Peyer's patch (tissue), 4 donors: ENCODE measurements around the gene GALNT1. TPM values are rescaled to one million over a fixed set of nuclear protein-coding genes. Genes with fewer than 3 reads are reported as not detected.
"Not testable (repeated sequence)": the region's sequence is repeated elsewhere in the genome, so short reads cannot be mapped to it uniquely, and the experiment has no call there.

Experiments used
- DNase-seq, 3 donors: peaks; one replicate each; pipeline ENCODE4 v3.0.0-alpha.2; 2017 to 2019
- H3K27ac ChIP-seq, 4 donors: fragments of 200-600 bp; sonication (generic); one replicate each; pipeline ENCODE4 v1.5.1; 2016 to 2019
- H3K27me3 ChIP-seq, 2 donors: fragments of 200-600 bp; sonication (generic); one replicate each; pipeline ENCODE4 v1.5.1; 2019
- H3K36me3 ChIP-seq, 3 donors: fragments of 200-600 bp; sonication (generic); one replicate each; pipeline ENCODE4 v1.5.1; 2016 to 2019
- H3K4me1 ChIP-seq, 4 donors: fragments of 200-600 bp; sonication (generic); one replicate each; pipeline ENCODE4 v1.5.1; 2016 to 2019
- H3K4me3 ChIP-seq, 4 donors: fragments of 200-600 bp; sonication (generic); 1 replicate in 3 of 4; 2 replicates in 1 of 4; pipeline ENCODE4 v1.5.1; 2016 to 2019; ENCODE audit warnings: mild to moderate bottlenecking in 1 of 4
- H3K9me3 ChIP-seq, 4 donors: fragments of 200-600 bp; sonication (generic); one replicate each; pipeline ENCODE4 v1.5.1; 2016 to 2019; ENCODE audit warnings: mild to moderate bottlenecking in 1 of 4
- CTCF ChIP-seq, 6 experiments: fragments of 450-650 bp in 4 of 6; fragments of 200-600 bp in 2 of 6; sonication (generic) in 1 of 6; IDR thresholded peaks; one replicate each; pipeline ENCODE4 v1.5.1; 2017 to 2019; ENCODE audit warnings: antibody characterized with exemption in 6 of 6, mild to moderate bottlenecking in 3 of 6, moderate library complexity in 1 of 6
- POLR2A ChIP-seq, 2 donors: fragments of 450-650 bp; IDR thresholded peaks; one replicate each; pipeline ENCODE4 v1.5.1; 2017; ENCODE audit warnings: antibody characterized with exemption in 2 of 2, mild to moderate bottlenecking in 2 of 2, moderate library complexity in 2 of 2
- total RNA-seq, 4 donors: library from RNA; depleted of rRNA; stranded (reverse); fragments of >200 nt; gene quantifications; one replicate each; pipeline ENCODE4 v1.1.0, GENCODE V29; 2016

Gene GALNT1
- total RNA-seq, 4 donors from 2014 or later = 30.5 to 87.6 (median 70.7) TPM

- Histone ChIP-seq H3K27ac (no peak overlapping the region), H3K27me3 (no peaks in the 10 kb centered on the region), H3K4me3 (no peak overlapping the region), H3K9me3 (no peaks in the 10 kb centered on the region), H3K4me1 (no peaks in the 10 kb centered on the region), H3K36me3 (no peaks in the 10 kb centered on the region)
- DNase-seq = no peak
- TF ChIP-seq POLR2A (IDR thresholded peaks at IDR 0.05) (no peak), CTCF (IDR thresholded peaks at IDR 0.05) (no peak)
Observed at GRCh38 chr18:35570182-35570581, 11.4 kb upstream of the GALNT1 start.

GRCh38 chr18:35571138-35571537 is 10.4 kb upstream of the GALNT1 start:
- TF ChIP-seq POLR2A (IDR thresholded peaks at IDR 0.05) (no peak), CTCF (IDR thresholded peaks at IDR 0.05) (no peak)
- H3K36me3 ChIP-seq = no peaks in the 10 kb centered on the region
- H3K27me3 ChIP-seq = no peaks in the 10 kb centered on the region
- no peaks in the 10 kb centered on the region for H3K9me3 ChIP-seq
- H3K4me3 ChIP-seq = no peak overlapping the region
- no peaks in the 10 kb centered on the region for H3K4me1 ChIP-seq
- DNase-seq = no peak
- no peak overlapping the region for H3K27ac ChIP-seq

GRCh38 chr18:35572644-35573043 is 8.9 kb upstream of the GALNT1 start:
- H3K4me3 ChIP-seq = no peak overlapping the region
- H3K4me1 ChIP-seq = peaks cover 0 to 8% (median 0%) of the 10 kb centered on the region in 4 donors
- no peak overlapping the region for H3K27ac ChIP-seq
- TF ChIP-seq CTCF (IDR thresholded peaks at IDR 0.05) (no peak), POLR2A (IDR thresholded peaks at IDR 0.05) (no peak)
- no peaks in the 10 kb centered on the region for H3K9me3 ChIP-seq
- no peak for DNase-seq
- no peaks in the 10 kb centered on the region for H3K36me3 ChIP-seq
- no peaks in the 10 kb centered on the region for H3K27me3 ChIP-seq

GRCh38 chr18:35573531-35573930 is 8.0 kb upstream of the GALNT1 start:
- Histone ChIP-seq H3K27me3 (no peaks in the 10 kb centered on the region), H3K36me3 (no peaks in the 10 kb centered on the region)

GRCh38 chr18:35576240-35576845 is 5.2 kb upstream of the GALNT1 start:
- peaks cover 0 to 18% (median 1%) of the 10 kb centered on the region in 4 donors for H3K4me1 ChIP-seq
- not testable (repeated sequence) for H3K27ac ChIP-seq, H3K4me3 ChIP-seq, H3K27me3 ChIP-seq, H3K36me3 ChIP-seq, DNase-seq, H3K9me3 ChIP-seq

More at GRCh38 chr18:35573531-35573930, 8.0 kb upstream of the GALNT1 start:
- DNase-seq = no peak
- no peak overlapping the region for H3K27ac ChIP-seq
- TF ChIP-seq CTCF (IDR thresholded peaks at IDR 0.05) (no peak), POLR2A (IDR thresholded peaks at IDR 0.05) (no peak)
- peaks cover 0 to 9% (median 0%) of the 10 kb centered on the region in 4 donors for H3K4me1 ChIP-seq
- no peak overlapping the region for H3K4me3 ChIP-seq
- H3K9me3 ChIP-seq = no peaks in the 10 kb centered on the region

- no peaks in the 10 kb centered on the region for H3K9me3 ChIP-seq
- no peaks in the 10 kb centered on the region for H3K36me3 ChIP-seq
- no peak for TF ChIP-seq CTCF (IDR thresholded peaks at IDR 0.05)
- TF ChIP-seq POLR2A (IDR thresholded peaks at IDR 0.05) = no peak
- H3K27me3 ChIP-seq = no peaks in the 10 kb centered on the region
- DNase-seq = no peak
- peak overlapping the region in 1 of 4 donors; percentile 4 for H3K27ac ChIP-seq
- peaks cover 0 to 18% (median 1%) of the 10 kb centered on the region in 4 donors for H3K4me1 ChIP-seq
- no peak overlapping the region for H3K4me3 ChIP-seq
Observed at GRCh38 chr18:35577045-35577848, 4.3 kb upstream of the GALNT1 start.
